HG02623 (cell line): ENCODE measurements around the gene HOXC5.
A peak's percentile ranks its signal among the peaks of the same experiment; 100 is the strongest.

Experiments used
- ATAC-seq: cut with Tn5 transposase; IDR thresholded peaks from one replicate; pipeline ENCODE4 v1.9.1; 2021; ENCODE audit warnings: moderate library complexity; ENCODE audit not compliant: unreplicated experiment

Gene HOXC5

GRCh38 chr12:54006559-54007220 lies 26.2 kb upstream of the HOXC5 start:
- ATAC-seq = no peak

- no peak for ATAC-seq
Observed at GRCh38 chr12:54007538-54008259, 25.2 kb upstream of the HOXC5 start.

DNA sequence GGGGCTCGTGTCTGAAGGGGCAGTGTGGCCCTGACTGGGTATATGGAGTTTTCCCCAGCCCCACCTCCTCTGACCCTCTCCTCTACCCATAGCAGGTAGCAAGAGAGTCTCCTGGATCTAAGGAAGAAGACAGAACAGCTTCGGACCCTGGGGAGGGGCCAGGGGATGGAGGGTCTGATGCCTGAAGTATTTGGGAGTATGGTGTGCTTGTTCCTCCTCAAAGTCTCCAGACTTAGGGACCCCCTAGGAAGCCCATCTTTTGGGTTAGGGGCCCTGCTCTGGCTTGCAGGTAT lies 24.6 kb upstream of the HOXC5 start:
- no peak for ATAC-seq

DNA sequence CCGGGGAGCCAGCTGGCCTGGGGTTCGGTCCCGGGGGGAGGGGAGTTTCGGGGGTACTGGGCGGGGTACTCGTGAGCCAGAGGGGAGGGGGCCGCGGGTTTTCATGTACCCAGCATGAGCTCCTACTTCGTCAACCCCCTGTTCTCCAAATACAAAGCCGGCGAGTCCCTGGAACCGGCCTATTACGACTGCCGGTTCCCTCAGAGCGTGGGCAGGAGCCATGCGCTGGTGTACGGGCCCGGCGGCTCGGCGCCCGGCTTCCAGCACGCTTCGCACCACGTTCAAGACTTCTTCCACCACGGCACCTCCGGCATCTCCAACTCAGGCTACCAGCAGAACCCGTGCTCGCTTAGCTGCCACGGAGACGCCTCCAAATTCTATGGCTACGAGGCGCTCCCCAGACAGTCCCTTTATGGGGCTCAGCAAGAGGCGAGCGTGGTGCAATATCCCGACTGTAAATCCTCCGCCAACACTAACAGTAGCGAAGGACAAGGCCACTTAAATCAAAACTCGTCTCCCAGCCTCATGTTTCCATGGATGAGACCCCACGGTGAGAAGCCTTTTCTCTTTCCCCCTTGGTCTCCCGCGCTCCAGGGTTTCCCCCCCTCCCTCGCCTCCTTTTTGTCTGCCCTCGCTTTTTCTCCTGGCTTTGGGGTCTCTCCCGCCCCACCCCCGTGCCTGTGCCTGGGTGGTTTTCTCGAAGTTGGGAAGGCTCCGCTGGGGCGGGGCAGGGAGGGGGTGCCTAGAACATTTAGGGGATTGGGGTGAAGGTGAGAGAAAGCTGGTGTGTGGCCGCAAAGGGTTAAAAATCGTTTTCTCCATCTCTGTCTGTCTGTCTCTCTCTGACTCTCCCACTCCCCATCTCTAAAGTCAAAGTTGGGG lies 23.4 kb upstream of the HOXC5 start:
- ATAC-seq = no peak

GRCh38 chr12:54010053-54010971 lies 22.5 kb upstream of the HOXC5 start:
- no peak for ATAC-seq

DNA sequence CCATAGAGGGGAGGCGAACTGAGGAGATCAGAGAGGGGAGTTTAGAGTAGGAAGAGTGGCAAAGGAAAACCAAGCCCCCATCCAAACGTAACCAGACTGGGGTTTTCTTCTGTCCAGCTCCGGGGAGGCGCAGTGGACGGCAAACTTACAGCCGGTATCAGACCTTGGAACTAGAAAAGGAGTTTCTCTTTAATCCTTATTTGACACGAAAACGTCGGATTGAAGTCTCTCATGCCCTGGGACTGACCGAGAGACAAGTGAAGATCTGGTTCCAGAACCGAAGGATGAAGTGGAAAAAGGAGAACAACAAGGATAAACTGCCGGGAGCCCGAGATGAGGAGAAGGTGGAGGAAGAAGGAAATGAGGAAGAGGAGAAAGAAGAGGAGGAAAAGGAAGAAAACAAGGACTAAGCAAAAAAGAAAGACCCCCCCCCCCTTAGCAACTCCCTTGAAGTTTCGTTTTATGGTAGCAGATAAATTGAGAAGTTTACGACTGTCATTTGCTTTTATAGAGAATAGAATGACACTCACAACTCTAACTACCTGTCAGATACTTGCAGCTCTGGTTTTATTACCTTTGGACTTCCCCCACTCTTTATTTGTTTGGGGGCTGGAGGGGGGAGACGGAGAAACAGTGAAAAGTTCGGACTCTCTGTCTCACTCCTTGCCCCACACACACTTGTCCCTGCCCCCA lies 21.7 kb upstream of the HOXC5 start:
- ATAC-seq = no peak

GRCh38 chr12:54011665-54012532 lies 21.0 kb upstream of the HOXC5 start:
- no peak for ATAC-seq

- no peak for ATAC-seq
Observed at GRCh38 chr12:54012631-54013409, 20.0 kb upstream of the HOXC5 start.

DNA sequence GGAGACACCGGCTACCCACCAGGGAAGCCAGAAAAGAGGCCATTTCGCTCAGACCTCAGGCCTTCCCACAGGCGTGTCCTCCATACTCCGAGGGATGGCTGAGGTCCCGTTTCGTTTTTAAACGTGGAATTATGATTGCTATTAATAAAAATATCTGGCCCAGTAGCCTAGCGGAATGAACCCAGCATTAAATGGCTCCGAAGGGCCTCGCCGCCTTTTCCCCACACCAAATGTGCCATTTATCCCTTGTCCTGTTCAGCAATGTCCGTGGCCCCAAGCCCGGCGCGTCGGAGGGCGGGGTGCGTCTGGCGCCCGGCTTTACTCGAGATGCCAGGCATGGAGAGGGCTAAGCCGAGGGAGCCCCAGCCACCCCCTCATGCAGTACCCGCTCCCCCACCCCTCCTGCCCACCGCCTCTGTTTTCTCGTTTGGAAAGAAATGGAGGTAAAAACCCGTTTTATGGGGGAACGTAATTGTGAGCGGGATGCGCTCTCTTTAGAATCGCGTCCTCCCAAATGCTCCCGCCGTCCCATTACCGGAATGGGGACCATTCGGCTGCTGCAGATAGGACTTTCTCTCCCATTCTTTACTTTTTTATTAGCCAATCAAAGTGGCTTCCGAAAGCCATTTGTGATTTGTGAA lies 18.4 kb upstream of the HOXC5 start:
- ATAC-seq = no peak

GRCh38 chr12:54015018-54015931 lies 17.6 kb upstream of the HOXC5 start:
- ATAC-seq = no peak

- no peak for ATAC-seq
Observed at GRCh38 chr12:54016051-54016450, 16.8 kb upstream of the HOXC5 start.

DNA sequence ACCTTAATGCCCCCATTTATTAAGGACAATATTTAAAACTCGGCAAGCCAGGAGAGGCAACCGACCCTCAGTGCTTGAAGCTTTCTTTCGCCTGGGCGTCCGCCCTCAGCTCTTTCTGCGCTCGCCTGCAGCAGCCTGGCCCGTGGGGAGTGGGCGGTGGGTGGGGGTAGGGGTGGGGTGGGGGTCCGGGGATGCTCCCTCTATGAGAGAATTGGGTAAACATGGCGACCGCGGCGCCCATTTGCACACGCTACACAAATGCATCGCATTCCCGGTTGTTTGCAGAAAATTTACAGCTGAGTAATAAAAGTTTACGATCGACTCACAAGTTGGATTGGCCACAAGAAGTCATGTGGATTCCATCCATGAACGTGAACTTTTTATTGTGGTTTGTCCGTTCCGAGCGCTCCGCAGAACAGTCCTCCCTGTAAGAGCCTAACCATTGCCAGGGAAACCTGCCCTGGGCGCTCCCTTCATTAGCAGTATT lies 16.3 kb upstream of the HOXC5 start:
- no peak for ATAC-seq

- no peak for ATAC-seq
Observed at GRCh38 chr12:54017027-54017788, 15.6 kb upstream of the HOXC5 start.

GRCh38 chr12:54017878-54018467 lies 14.9 kb upstream of the HOXC5 start:
- ATAC-seq = peak; percentile 72

- no peak for ATAC-seq
Observed at GRCh38 chr12:54018468-54018984, 14.3 kb upstream of the HOXC5 start.
